T-cell (primary cell): Measurements from ENCODE around the gene SFXN3. TPM values are rescaled to one million over a fixed set of nuclear protein-coding genes. Genes with fewer than 3 reads are reported as not detected.

ENCODE experiments used
- ATAC-seq, 4 experiments: fragments of 200-7000 bp in 3 of 4; fragments of 150-1000 bp in 1 of 4; cut with Tn5 transposase; replicated peaks in 1 of 4; 1 replicate in 3 of 4; 2 replicates in 1 of 4; pipeline ENCODE4 v1.10.0; 2021; ENCODE audit warnings: moderate library complexity in 3 of 4, mild to moderate bottlenecking in 2 of 4, moderate number of reproducible peaks in 1 of 4
- CTCF ChIA-PET, 2 donors: fragments of 300-600 bp; sonication (Branson Sonifier 250); formaldehyde crosslinking; loops; one replicate each; lab custom pipeline; 2022; ENCODE audit warnings: antibody characterized with exemption in 2 of 2; lab: Charles Lee
- POLR2A ChIA-PET, 2 donors: fragments of 300-600 bp; sonication (Branson Sonifier 250); formaldehyde crosslinking; loops; one replicate each; lab custom pipeline; 2022; ENCODE audit warnings: antibody characterized with exemption in 2 of 2; lab: Charles Lee
- DNase-seq, 35 experiments: peaks; one replicate each; pipeline versions ENCODE4 v3.0.0 to v3.0.0-alpha.2; 2013 to 2023
- H3K27ac ChIP-seq: one replicate; pipeline ENCODE4 v1.5.1; 2013; ENCODE audit warnings: low read length
- H3K27me3 ChIP-seq, 2 experiments: replicated peaks in 1 of 2; 1 replicate in 1 of 2; 2 replicates in 1 of 2; pipeline versions ENCODE4 v1.6.1 to v1.7.0; 2013; ENCODE audit warnings: low read length in 1 of 2, mixed read lengths in 1 of 2; ENCODE audit not compliant: control insufficient read depth in 2 of 2, insufficient read depth in 2 of 2; ENCODE audit errors: extremely low read depth in 1 of 2
- H3K36me3 ChIP-seq, 2 donors: 1 replicate in 1 of 2; 2 replicates in 1 of 2; pipeline versions ENCODE4 v1.6.1 to v1.7.0; 2013; ENCODE audit warnings: low read length in 1 of 2; ENCODE audit not compliant: control insufficient read depth in 2 of 2, insufficient read depth in 1 of 2; ENCODE audit errors: extremely low read depth in 1 of 2
- H3K4me1 ChIP-seq, 2 experiments: 1 replicate in 1 of 2; 2 replicates in 1 of 2; pipeline versions ENCODE4 v1.6.1 to v1.7.0; 2013; ENCODE audit warnings: low read length in 2 of 2, mixed read lengths in 1 of 2; ENCODE audit not compliant: insufficient read depth in 2 of 2, control insufficient read depth in 1 of 2; ENCODE audit errors: extremely low read depth in 1 of 2
- H3K4me3 ChIP-seq, 2 donors: 1 replicate in 1 of 2; 2 replicates in 1 of 2; pipeline versions ENCODE4 v1.5.1 to v1.7.0; 2013; ENCODE audit warnings: mild to moderate bottlenecking in 2 of 2, low read length in 1 of 2, moderate library complexity in 1 of 2; ENCODE audit not compliant: control insufficient read depth in 1 of 2; ENCODE audit errors: extremely low read depth in 1 of 2
- H3K9me3 ChIP-seq: 2 replicates; pipeline ENCODE4 v1.7.0; 2013
- H3K27ac Mint-ChIP-seq, 2 donors: one replicate each; pipeline ENCODE4 v1.8.0; 2020 to 2021; ENCODE audit warnings: mild to moderate bottlenecking in 2 of 2, mixed read lengths in 2 of 2
- H3K27me3 Mint-ChIP-seq, 2 donors: one replicate each; pipeline ENCODE4 v1.8.0; 2021 to 2022; ENCODE audit warnings: mixed read lengths in 2 of 2
- H3K36me3 Mint-ChIP-seq: one replicate; pipeline ENCODE4 v1.8.0; 2021; ENCODE audit warnings: mixed read lengths
- H3K4me1 Mint-ChIP-seq, 3 donors: one replicate each; pipeline ENCODE4 v1.8.0; 2020 to 2022; ENCODE audit warnings: mixed read lengths in 3 of 3, mild to moderate bottlenecking in 1 of 3
- H3K4me3 Mint-ChIP-seq, 3 donors: one replicate each; pipeline ENCODE4 v1.8.0; 2020 to 2022; ENCODE audit warnings: mild to moderate bottlenecking in 3 of 3, mixed read lengths in 3 of 3, moderate library complexity in 3 of 3
- H3K9me3 Mint-ChIP-seq, 3 donors: one replicate each; pipeline ENCODE4 v1.8.0; 2020 to 2022; ENCODE audit warnings: mixed read lengths in 3 of 3
- WGBS: methylation state at CpG from one replicate; pipeline ENCODE4 v1.1.5; 2013; ENCODE audit warnings: missing lambda C conversion rate; ENCODE audit not compliant: insufficient coverage; 5-methylcytosine and 5-hydroxymethylcytosine counted together
- total RNA-seq, 35 experiments: library from RNA in 6 of 35; stranded (reverse) in 6 of 35; fragments of 120-200 nt in 1 of 35; gene quantifications; one replicate each; pipeline versions ENCODE4 v1.2.1 to v1.2.4 and lab custom pipeline; 2013 to 2026

SFXN3 gene
- total RNA-seq, 5 donors from 2014 or later (not counting 1 experiment from before 2014, with no cell fraction given) = 45.2 to 113 (median 91.0) TPM

DNA sequence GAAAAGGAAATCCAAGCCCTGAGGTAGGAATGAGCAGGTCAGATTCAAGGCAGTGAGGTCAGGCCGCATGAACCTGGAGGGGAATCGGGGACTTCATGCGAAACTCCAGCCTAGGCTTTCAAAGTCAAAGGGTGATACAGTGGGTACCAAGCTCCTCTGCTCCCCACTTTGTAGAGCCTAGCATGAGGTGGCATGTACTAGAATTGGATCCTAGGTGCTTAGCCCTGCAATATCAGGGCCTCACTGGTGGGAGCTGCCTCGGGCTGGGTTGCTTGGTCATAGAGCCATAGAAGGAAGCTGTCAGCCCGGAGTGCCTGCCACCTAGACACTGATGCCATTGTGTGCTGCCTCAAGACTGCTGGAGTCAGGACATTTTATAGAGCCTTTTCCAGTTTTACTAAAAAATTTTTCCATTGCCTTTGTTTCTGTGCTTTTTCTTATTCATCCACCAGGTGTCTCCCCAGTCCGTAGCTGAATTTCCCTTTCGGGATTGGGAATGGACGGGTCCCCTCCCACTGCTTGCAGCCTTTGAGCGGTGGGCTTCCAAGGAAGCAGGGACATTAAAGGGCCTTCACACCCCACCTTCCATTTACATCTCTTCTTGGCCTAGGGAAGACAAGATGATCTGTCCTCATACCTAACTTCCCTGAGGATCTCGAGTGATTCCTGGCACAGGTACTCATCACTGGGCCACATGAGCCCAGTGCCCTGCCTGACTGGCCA is 36.9 kb upstream of the SFXN3 start:
- Mint-ChIP-seq H3K4me3 (no peak overlapping the region), H3K27ac (peak overlapping the region; percentile 65 to 66), H3K27me3 (no peaks in the 10 kb centered on the region), H3K4me1 (peaks cover 28 to 42% (median 37%) of the 10 kb centered on the region in 3 donors), H3K36me3 (peaks cover 16% of the 10 kb centered on the region), H3K9me3 (no peaks in the 10 kb centered on the region)
- H3K4me3 ChIP-seq = no peak overlapping the region
- H3K27ac ChIP-seq = no peak overlapping the region
- 89% methylated on average over 10 of the region's 10 CpGs for WGBS
- no peak for DNase-seq
- peaks cover 10 to 25% of the 10 kb centered on the region in 2 donors for H3K36me3 ChIP-seq
- H3K4me1 ChIP-seq = peaks cover 12 to 31% of the 10 kb centered on the region in 2 experiments
- H3K9me3 ChIP-seq = no peaks in the 10 kb centered on the region
- no peak for ATAC-seq
- ChIA-PET POLR2A (no interaction called here), CTCF (interaction anchor here in 1 of 2 donors (1.5 kb wide), 1 partner anchor 20 kb away, joined by 4 read pairs; no protein-coding TSS in a partner anchor)
- H3K27me3 ChIP-seq = no peaks in the 10 kb centered on the region

DNA sequence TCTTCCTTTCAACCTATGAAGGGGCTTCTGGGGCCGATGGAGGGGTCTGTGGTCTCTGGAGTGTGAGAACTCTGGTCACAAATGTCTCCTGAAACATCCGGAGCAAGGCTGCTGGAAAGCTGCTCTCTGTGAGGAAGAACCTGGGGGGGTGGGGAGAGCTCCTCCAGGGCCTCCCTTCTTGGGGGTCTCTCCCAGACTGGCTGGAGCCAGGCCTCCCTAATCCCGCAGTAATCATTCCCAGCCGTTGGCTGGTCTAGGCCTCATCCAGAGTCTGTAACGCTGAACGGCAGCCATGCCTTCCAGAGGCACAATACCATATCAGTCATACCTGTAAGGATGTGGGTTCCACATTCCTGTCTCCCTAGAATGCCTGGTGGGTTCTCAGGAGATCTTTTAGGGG is 35.9 kb upstream of the SFXN3 start:
- DNase-seq (no peak), ATAC-seq (no peak)
- no peaks in the 10 kb centered on the region for H3K9me3 Mint-ChIP-seq
- ChIA-PET POLR2A (no interaction called here), CTCF (no interaction called here)
- no peaks in the 10 kb centered on the region for H3K27me3 Mint-ChIP-seq
- H3K36me3 ChIP-seq = peaks cover 10 to 19% of the 10 kb centered on the region in 2 donors
- H3K27ac Mint-ChIP-seq = peak overlapping the region; percentile 93 to 97
- H3K27me3 ChIP-seq = no peaks in the 10 kb centered on the region
- H3K4me3 Mint-ChIP-seq = peak overlapping the region; percentile 34 to 95 (median 39)
- WGBS = 93% methylated on average over 3 of the region's 6 CpGs
- H3K36me3 Mint-ChIP-seq = peaks cover 16% of the 10 kb centered on the region
- no peak overlapping the region for H3K4me3 ChIP-seq
- H3K4me1 Mint-ChIP-seq = peaks cover 26 to 34% (median 33%) of the 10 kb centered on the region in 3 donors
- H3K27ac ChIP-seq = no peak overlapping the region
- H3K4me1 ChIP-seq = peaks cover 12 to 29% of the 10 kb centered on the region in 2 experiments
- no peaks in the 10 kb centered on the region for H3K9me3 ChIP-seq

DNA sequence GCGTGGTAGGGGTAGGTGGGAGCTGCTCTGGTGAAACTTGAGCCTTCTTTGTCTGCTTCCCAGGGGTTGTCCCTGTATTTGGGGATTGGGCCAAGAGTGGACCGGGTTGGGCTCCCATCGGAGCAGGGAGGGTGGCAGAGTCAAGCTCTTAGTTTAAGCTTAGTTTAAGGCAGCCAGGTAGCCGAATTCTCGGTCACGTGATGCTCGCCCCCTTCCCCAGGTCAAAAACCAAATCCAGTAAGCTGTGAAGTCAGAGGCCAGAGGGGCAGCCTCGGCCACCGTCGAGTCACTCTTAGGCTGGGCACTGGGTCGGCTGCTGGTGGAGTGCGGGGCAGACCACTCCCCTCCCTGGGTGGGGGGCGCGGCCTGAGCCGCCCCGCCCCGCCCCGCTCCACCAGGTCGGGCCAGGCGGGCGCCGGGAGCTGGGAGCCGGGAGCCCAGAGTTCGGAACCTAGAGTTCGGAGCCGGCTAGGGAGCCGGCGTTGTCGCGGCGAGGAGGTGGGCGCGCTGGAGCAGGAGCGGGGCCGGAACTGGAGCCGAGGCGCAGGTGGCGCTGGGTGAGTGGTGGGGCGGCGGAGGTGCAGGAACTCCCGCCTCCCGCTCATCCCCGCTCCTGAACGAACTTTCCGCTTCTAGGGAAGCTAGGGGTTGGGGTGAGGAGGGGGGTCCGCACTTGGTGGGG is 34.2 kb upstream of the SFXN3 start:
- ChIA-PET POLR2A (no interaction called here), CTCF (interaction anchor here (0.5 to 2.6 kb wide), 7 partner anchors 9 to 488 kb away, joined by 3 to 11 read pairs (median 5); partner anchors contain the start of genes MRPL43 (in 2 of the 2) and TWNK (in 2 of the 2))
- Histone ChIP-seq H3K9me3 (no peaks in the 10 kb centered on the region), H3K27ac (peak overlapping the region; percentile 80), H3K4me3 (peak overlapping the region; percentile 91 to 96), H3K36me3 (peaks cover 2 to 5% of the 10 kb centered on the region in 2 donors), H3K27me3 (no peaks in the 10 kb centered on the region), H3K4me1 (peaks cover 12 to 38% of the 10 kb centered on the region in 2 experiments)
- Mint-ChIP-seq H3K4me1 (peaks cover 24 to 32% (median 30%) of the 10 kb centered on the region in 3 donors), H3K9me3 (no peaks in the 10 kb centered on the region), H3K27me3 (no peaks in the 10 kb centered on the region), H3K27ac (peak overlapping the region; percentile 95 to 97), H3K4me3 (peak overlapping the region; percentile 80 to 95 (median 92)), H3K36me3 (peaks cover 4% of the 10 kb centered on the region)
- ATAC-seq (peak; percentile 26 to 36 (median 30)), DNase-seq (peak in 17 of 35 experiments; percentile 15 to 60 (median 25))
- WGBS = 5% methylated on average over 43 of the region's 46 CpGs

DNA sequence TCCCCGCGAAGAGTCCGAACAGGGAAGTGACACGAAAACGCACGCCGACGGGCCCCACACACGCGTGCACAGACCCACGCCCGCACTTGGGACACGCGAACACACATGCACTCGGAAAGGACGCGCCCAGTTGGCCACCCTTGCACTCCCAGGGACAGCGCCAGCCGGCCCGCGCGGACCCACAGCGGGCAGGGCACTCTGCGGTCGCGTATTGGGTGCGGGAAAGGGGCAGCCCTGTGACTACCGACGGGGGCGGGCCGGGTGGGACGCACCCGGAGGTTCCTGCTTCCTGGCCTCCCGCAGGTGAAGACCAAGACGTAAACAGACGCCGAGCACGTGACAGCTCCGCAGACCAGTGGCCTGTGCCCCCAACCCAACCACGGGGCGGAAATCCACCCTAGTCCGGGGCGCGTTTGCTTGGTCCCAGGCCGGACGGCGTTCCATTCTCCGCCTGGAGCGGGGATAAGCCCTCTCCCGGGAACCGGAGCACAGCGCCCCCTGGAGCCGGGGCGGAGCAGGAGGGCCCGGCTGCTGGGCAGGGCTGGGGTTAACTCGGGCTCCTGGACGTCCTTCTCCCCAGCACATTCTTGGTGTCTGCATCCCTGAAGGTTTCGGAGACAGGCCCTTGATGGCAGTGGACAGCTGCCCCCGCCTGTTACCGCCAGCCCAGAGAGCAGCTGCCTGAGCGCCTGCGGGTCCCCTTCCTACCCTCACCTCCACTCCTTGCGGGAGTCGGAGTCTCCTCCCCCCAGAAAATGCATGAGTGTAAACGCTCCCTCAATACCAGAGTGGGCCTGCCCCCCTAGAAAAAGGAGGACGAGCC is 33.5 kb upstream of the SFXN3 start:
- Histone ChIP-seq H3K27ac (peak overlapping the region; percentile 74), H3K27me3 (no peaks in the 10 kb centered on the region), H3K36me3 (peaks cover 2 to 6% of the 10 kb centered on the region in 2 donors), H3K4me3 (peak overlapping the region; percentile 91 to 96), H3K4me1 (peaks cover 12 to 38% of the 10 kb centered on the region in 2 experiments), H3K9me3 (no peaks in the 10 kb centered on the region)
- peaks cover 4% of the 10 kb centered on the region for H3K36me3 Mint-ChIP-seq
- ATAC-seq (peak; percentile 45 to 56 (median 54)), DNase-seq (peak in 34 of 35 experiments; percentile 27 to 79 (median 51))
- WGBS = under 1% methylated on average over 53 of the region's 66 CpGs
- H3K4me3 Mint-ChIP-seq = peak overlapping the region; percentile 78 to 95 (median 92)
- CTCF ChIA-PET = interaction anchor here (0.5 to 2.6 kb wide), 19 partner anchors 10 to 498 kb away, joined by 3 to 11 read pairs (median 5); partner anchors contain the start of genes MRPL43 (in 2 of the 2), PDZD7 (in 2 of the 2), TWNK (in 2 of the 2) and SFXN3 (in 1 of the 2)
- H3K4me1 Mint-ChIP-seq = peaks cover 24 to 32% (median 30%) of the 10 kb centered on the region in 3 donors
- peak overlapping the region; percentile 95 to 97 for H3K27ac Mint-ChIP-seq
- H3K9me3 Mint-ChIP-seq = no peaks in the 10 kb centered on the region
- H3K27me3 Mint-ChIP-seq = no peaks in the 10 kb centered on the region
- POLR2A ChIA-PET = interaction anchor here in 1 of 2 donors (1.0 kb wide), 1 partner anchor 35 kb away, joined by 3 read pairs; no protein-coding TSS in a partner anchor

DNA sequence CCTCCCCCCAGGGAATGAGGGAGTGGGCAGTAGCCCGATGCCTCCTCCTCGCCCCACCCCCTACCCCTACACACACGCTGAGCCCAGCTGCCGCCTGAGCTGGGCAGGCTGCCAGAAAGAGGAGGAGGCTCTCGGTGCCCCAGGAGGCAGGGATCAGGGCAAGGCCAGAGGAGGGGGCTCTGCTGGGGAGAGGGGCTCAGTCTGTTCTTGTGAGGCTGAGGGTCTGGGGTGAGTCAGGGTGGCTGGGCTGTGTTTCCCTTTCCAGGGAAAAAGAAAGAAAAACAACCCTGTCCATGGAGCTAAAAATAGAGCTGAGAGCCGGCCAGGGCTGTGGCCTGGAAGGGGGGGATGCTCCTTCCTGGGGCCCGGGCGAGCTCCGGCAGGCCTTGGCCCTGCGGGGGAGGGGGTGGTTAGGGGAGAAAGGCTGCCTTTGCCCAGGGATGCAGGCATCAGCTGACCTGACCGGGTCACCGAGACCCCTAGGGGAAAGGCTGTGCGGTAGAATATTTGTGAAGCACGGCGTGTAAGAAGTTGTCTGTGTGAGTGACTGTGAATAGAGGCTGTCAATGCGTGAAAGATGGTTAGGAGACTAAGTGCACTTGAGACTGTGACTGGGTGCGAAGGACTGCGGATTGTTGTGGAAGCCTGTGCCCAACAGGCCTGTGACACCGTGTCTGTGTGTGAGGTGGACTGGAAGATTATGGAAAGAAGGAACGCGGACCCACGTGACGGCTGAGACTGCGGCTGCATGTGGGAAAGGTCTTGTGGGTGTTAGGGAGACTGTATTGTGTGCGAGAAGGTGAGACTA is 32.6 kb upstream of the SFXN3 start:
- Histone ChIP-seq H3K9me3 (no peaks in the 10 kb centered on the region), H3K27me3 (no peaks in the 10 kb centered on the region), H3K36me3 (peaks cover 2 to 9% of the 10 kb centered on the region in 2 donors), H3K27ac (peak overlapping the region; percentile 74), H3K4me3 (peak overlapping the region; percentile 91 to 96), H3K4me1 (peaks cover 12 to 38% of the 10 kb centered on the region in 2 experiments)
- peak in 32 of 35 experiments; percentile 28 to 78 (median 56) for DNase-seq
- POLR2A ChIA-PET = interaction anchor here in 1 of 2 donors (1.0 kb wide), 1 partner anchor 34 kb away, joined by 3 read pairs; no protein-coding TSS in a partner anchor
- CTCF ChIA-PET = interaction anchor here (0.6 to 2.6 kb wide), 17 partner anchors 11 to 499 kb away, joined by 3 to 11 read pairs (median 5); partner anchors contain the start of genes PDZD7 (in 2 of the 2), MRPL43 (in 1 of the 2), SFXN3 (in 1 of the 2) and TWNK (in 1 of the 2)
- Mint-ChIP-seq H3K4me1 (peaks cover 24 to 32% (median 30%) of the 10 kb centered on the region in 3 donors), H3K27me3 (no peaks in the 10 kb centered on the region), H3K36me3 (no peaks in the 10 kb centered on the region), H3K9me3 (no peaks in the 10 kb centered on the region), H3K4me3 (peak overlapping the region; percentile 78 to 95 (median 92)), H3K27ac (peak overlapping the region; percentile 85 to 92)
- 14% methylated on average over 21 of the region's 25 CpGs for WGBS
- peak; percentile 24 to 37 (median 30) for ATAC-seq
